Measurements from ENCODE around the gene BEND6. TPM values are rescaled to one million over a fixed set of nuclear protein-coding genes. Genes with fewer than 3 reads are reported as not detected.
"Not testable (repeated sequence)": the region's sequence is repeated elsewhere in the genome, so short reads cannot be mapped to it uniquely, and the experiment has no call there.

The BEND6 gene
- polyA plus RNA-seq, 4 donors = 5.0 to 7.8 (median 5.2) TPM

- DNase-seq (ENCODE audit: low read depth in 4 of 4, low spot score in 3 of 4) = no peak
These were observed 22.3 kb downstream of the BEND6 start for GRCh38 chr6:56977192-56977591.

- no peak for DNase-seq (ENCODE audit: low read depth in 4 of 4, low spot score in 3 of 4)
These were observed 23.6 kb downstream of the BEND6 start for GRCh38 chr6:56978530-56978929.

GRCh38 chr6:56984361-56984760, 29.5 kb downstream of the BEND6 start:
- DNase-seq (ENCODE audit: low read depth in 4 of 4, low spot score in 3 of 4) = no peak

DNA sequence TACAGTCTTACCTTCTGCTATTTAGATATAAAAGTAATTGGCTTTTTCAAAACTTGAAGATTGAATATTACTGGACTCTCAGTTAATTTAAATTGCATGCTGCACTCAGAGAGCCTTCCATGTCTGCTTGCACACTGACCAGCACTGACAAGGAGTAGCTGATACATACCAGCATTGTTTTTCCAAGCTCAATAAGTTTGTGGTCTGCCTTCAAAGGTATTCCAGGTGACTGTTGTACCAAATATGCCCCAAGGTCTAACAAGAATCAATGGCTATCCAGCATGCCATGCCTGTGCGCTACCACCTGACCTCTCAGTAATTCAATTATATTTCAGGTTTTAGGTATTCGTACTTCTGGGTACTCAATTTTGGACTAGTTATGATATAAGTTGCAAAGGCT, 30.0 kb downstream of the BEND6 start:
- no peak for DNase-seq (ENCODE audit: low read depth in 4 of 4, low spot score in 3 of 4)

GRCh38 chr6:56986611-56987010, 31.7 kb downstream of the BEND6 start:
- DNase-seq (ENCODE audit: low read depth in 4 of 4, low spot score in 3 of 4) = no peak

DNA sequence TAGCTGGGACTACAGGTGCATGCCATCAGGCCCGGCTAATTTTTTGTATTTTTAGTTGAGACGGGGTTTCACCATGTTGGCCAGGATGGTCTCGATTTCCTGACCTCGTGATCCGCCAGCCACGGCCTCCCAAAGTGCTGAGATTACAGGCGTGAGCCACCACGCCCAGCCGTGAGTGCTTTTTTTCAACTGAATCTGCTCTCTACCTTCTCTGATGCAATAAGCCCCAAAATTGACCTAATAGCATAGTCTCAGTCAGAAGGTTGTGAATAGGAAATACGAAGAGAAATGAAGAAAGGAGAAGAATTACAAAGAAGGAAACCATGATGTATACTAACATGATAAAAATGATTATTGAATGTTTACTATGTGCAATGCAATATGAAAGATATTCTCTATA, 33.2 kb downstream of the BEND6 start:
- no peak for DNase-seq (ENCODE audit: low read depth in 4 of 4, low spot score in 3 of 4)

- no peak for DNase-seq (ENCODE audit: low read depth in 4 of 4, low spot score in 3 of 4)
These were observed 37.1 kb downstream of the BEND6 start for GRCh38 chr6:56992036-56992435.

DNA sequence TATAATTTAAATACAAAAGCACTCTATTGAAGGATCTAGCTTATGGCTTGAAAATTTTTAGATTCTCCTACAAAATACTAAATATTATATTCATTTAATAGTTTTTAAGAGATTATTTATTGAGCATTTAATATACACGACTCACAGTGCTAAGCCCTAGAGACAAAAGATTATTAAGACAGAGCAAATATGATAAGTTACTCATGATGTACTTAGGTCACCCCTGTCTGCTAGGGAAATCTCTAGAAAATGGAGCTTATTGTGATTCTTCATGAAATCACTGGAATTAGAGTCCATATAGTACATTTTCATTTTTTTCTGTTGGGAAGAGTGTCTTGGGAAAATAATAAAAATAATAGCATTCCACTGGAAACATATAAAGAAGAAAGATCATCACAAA, 37.8 kb downstream of the BEND6 start:
- no peak for DNase-seq (ENCODE audit: low read depth in 4 of 4, low spot score in 3 of 4)

DNA sequence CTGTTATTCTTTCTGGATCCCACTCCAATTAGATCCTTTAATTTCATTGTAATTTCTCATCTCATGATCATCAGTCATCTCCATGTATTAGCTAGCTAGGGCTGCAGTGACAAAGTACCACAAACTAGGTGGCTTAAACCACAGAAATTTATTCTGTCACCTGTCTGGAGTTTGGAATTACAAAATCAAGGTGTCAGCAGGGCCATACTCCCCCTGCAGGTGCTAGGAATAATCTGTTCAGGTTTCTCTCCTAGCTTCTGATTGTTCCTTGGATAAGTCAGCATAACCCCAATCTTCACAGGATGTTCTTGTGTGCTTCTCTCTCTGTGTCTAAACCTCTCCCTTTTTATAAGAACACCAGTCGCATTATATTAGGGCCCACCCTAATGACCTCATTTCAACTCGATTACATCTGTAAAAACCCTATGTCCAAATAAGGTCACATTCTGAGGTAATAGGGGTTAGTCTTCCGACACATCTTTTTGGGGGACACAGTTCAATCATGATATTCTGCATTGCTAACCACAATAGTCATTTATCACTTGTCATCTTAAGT, 40.5 kb downstream of the BEND6 start:
- DNase-seq (ENCODE audit: low read depth in 4 of 4, low spot score in 3 of 4) = no peak

DNA sequence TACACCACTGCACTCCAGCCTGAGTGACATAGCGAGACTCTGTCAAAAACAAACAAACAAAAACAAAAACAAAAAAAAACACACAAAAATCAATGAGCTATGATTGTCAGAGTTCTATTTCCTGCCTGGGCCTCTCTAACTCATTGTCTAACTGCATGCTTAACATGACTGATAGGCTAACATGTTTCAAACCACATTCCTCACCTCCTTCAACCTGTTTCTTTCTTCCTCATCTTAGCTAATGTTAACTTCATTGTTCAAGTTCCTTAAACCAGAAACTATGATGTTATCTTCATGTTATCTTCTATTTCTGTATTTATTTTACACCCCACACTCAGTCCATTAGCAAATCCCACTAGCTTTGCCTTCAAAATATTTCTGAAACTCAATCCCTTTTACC, 41.5 kb downstream of the BEND6 start:
- DNase-seq (ENCODE audit: low read depth in 4 of 4, low spot score in 3 of 4) = no peak

DNA sequence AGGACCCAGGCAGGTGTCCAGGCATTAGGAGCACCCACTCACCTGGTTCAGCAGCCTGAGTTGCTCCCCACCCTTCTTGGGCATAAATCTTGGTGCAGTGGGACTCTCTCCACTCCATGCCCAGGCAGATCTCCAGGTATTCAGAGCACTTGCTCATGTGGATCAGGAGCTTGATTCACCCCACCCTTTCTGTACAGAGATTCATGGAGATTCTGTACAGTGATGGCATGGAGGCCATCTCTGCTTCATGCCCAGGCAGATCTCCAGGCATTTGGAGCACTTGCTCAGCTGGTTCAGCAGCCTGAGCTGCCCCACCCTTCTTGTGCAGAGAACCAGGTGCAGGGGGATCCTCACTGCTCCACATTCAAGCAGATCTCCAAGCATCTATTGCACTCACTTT, 44.1 kb downstream of the BEND6 start:
- DNase-seq (ENCODE audit: low read depth in 4 of 4, low spot score in 3 of 4) = no peak

DNA sequence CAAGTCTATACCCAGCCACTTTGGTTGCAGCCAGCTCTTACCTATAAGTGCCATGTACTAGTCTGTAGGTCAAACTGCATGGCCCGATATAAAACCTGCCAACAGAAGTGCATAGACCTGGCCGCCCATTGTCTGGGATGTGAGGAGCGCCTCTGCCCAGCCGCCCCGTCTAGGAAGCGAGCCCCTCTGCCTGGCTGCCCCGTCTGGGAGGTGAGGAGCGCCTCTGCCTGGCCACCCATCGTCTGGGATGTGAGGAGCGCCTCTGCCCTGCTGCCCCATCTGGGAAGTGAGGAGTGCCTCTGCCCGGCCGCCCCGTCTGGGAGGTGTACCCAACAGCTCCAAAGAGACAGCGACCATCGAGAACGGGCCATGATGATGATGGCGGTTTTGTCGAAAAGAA, 44.8 kb downstream of the BEND6 start:
- DNase-seq (ENCODE audit: low read depth in 4 of 4, low spot score in 3 of 4) = not testable (repeated sequence)

DNA sequence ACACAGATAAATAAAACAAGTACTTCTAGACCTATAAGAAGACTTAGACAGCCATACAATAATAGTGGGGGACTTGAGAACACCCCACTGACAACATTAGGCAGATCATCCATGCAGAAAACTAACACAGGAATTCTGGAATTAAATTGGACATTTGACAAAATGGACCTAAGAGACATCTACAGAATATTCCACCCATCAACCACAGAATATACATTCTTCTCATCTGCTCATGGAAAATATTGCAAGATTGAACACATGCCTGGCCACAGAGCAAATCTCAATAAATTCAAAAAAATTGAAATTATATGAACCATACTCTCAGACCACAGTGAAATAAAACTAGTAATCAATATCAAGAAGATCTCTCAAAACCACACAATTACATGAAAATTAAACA, 47.3 kb downstream of the BEND6 start:
- DNase-seq (ENCODE audit: low read depth in 4 of 4, low spot score in 3 of 4) = no peak

GRCh38 chr6:57004292-57004691, 49.4 kb downstream of the BEND6 start:
- DNase-seq (ENCODE audit: low read depth in 4 of 4, low spot score in 3 of 4) = no peak

GRCh38 chr6:57006101-57006500, 51.2 kb downstream of the BEND6 start:
- DNase-seq (ENCODE audit: low read depth in 4 of 4, low spot score in 3 of 4) = no peak

DNA sequence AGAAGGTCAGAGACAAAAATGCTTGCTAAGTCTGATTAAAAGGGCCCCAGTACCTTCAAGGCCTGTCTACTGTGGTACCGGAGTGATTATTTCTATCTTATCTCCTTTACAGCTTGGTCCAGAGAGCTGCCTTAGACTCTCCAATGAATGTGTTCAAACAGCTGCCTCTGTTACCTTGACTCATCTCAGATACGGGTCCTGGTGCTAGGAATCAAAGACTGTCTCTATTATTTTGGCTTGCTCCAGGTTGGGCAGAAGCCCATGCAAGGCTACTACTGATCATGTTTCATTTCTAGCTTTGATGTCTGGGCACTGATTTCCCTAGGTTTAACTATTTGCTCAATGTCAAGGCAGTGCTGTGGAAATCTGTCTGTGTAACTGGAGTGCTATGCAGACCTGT, 53.2 kb downstream of the BEND6 start:
- DNase-seq (ENCODE audit: low read depth in 4 of 4, low spot score in 3 of 4) = not testable (repeated sequence)

DNA sequence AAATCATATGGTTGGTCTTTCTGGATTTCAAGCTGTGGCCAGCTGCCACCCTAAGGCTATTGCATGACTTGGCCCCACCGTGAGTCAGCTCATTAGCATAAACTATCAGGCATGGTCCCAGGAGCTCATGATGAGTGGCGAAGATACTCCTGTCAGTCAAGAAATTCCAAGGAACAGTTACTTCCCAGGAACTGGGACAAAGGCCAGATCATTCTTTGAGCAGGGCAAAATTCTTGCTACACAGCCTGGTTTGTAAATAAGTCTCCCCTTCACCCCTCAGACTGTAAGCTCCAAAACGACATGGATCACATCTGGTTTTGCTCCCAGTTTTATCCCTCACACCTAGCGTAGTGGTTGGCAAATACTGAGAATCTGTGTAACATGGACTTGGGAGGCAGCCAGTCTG, 58.6 kb downstream of the BEND6 start:
- DNase-seq (ENCODE audit: low read depth in 4 of 4, low spot score in 3 of 4) = no peak

DNA sequence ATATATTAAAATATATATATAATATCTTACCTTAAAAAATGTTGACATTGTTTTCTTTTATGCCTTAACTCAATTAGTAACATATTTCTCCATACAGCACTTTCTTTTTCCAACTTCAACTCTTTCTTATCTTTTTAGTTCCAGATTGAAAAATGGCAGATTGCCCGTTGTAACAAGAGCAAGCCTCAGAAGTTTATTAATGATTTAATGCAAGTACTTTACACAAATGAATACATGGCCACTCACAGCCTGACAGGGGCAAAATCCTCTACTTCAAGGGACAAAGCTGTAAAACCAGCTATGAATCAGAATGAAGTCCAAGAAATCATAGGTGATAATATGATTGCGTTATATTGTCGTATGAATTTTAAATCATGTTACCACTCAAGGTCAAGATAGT, 62.2 kb downstream of the BEND6 start:
- DNase-seq (ENCODE audit: low read depth in 4 of 4, low spot score in 3 of 4) = peak in 1 of 4 donors; percentile 5

- no peak for DNase-seq (ENCODE audit: low read depth in 4 of 4, low spot score in 3 of 4)
These were observed 62.9 kb downstream of the BEND6 start for GRCh38 chr6:57017841-57018240.

DNA sequence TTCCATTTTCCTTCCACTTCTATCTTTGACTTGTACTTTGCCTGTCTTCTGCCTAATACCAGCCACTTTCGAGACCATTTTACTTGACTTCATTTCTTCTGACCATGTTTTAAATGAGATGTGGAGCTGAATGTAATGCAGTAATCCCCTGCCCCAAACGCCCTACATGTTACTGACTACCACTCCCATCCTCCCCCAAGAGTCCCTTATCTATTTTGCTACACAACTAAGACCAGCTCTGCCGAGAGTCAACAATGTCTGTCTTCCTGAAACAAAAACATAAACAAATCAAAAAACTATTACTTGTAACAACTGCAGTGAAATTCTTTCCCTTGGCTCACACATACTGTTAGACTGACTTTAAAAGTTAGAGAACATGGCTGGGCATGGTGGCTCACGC, 64.5 kb downstream of the BEND6 start:
- no peak for DNase-seq (ENCODE audit: low read depth in 4 of 4, low spot score in 3 of 4)

- DNase-seq (ENCODE audit: low read depth in 4 of 4, low spot score in 3 of 4) = peak in 1 of 4 donors; percentile 6
These were observed 66.3 kb downstream of the BEND6 start for GRCh38 chr6:57021086-57021720.

- no peak for DNase-seq (ENCODE audit: low read depth in 4 of 4, low spot score in 3 of 4)
These were observed 69.4 kb downstream of the BEND6 start for GRCh38 chr6:57024321-57024720.

GRCh38 chr6:57024775-57025174, 69.9 kb downstream of the BEND6 start:
- no peak for DNase-seq (ENCODE audit: low read depth in 4 of 4, low spot score in 3 of 4)

All from left renal pelvis (tissue), 4 donors.